Liver (tissue), 9 donors: Measurements from ENCODE around the gene CIAO3. TPM values are rescaled to one million over a fixed set of nuclear protein-coding genes. Genes with fewer than 3 reads are reported as not detected.

Experiments
- DNase-seq: peaks from one replicate; pipeline ENCODE4 v3.0.0-alpha.2; 2017; ENCODE audit warnings: low spot score
- H3K27ac ChIP-seq, 2 donors: one replicate each; pipeline ENCODE4 v1.7.0; 2013; ENCODE audit warnings: inconsistent platforms in 2 of 2, low read length in 2 of 2, control low read depth in 1 of 2, low read depth in 1 of 2, mild to moderate bottlenecking in 1 of 2
- H3K27me3 ChIP-seq, 4 donors: one replicate each; pipeline versions ENCODE4 v1.6.1 to v1.7.0; 2013; ENCODE audit warnings: low read length in 3 of 4, inconsistent platforms in 1 of 4, mild to moderate bottlenecking in 1 of 4, moderate library complexity in 1 of 4; ENCODE audit not compliant: control insufficient read depth in 4 of 4, insufficient read depth in 4 of 4
- H3K36me3 ChIP-seq, 4 donors: one replicate each; pipeline versions ENCODE4 v1.6.1 to v1.7.0; 2013; ENCODE audit warnings: low read length in 3 of 4, mild to moderate bottlenecking in 3 of 4, low read depth in 1 of 4, moderate library complexity in 1 of 4; ENCODE audit not compliant: control insufficient read depth in 4 of 4, insufficient read depth in 3 of 4
- H3K4me1 ChIP-seq, 4 donors: one replicate each; pipeline versions ENCODE4 v1.6.1 to v1.7.0; 2013; ENCODE audit warnings: low read length in 3 of 4, mild to moderate bottlenecking in 3 of 4, moderate library complexity in 1 of 4; ENCODE audit not compliant: control insufficient read depth in 4 of 4, insufficient read depth in 4 of 4
- H3K4me3 ChIP-seq, 3 donors: one replicate each; pipeline versions ENCODE4 v1.6.1 to v1.7.0; 2013; ENCODE audit warnings: low read length in 3 of 3, control low read depth in 1 of 3, low read depth in 1 of 3, mild to moderate bottlenecking in 1 of 3
- H3K9ac ChIP-seq, 2 donors: one replicate each; pipeline ENCODE4 v1.7.0; 2013; ENCODE audit warnings: low read length in 2 of 2, mild to moderate bottlenecking in 2 of 2, moderate library complexity in 2 of 2, control low read depth in 1 of 2, low read depth in 1 of 2
- H3K9me3 ChIP-seq, 4 donors: one replicate each; pipeline versions ENCODE4 v1.6.1 to v1.7.0; 2013; ENCODE audit warnings: low read length in 3 of 4; ENCODE audit not compliant: control insufficient read depth in 4 of 4
- ATF3 ChIP-seq: IDR thresholded peaks from 2 replicates; pipeline ENCODE4 v1.6.1; 2016; ENCODE audit warnings: antibody characterized with exemption
- EGR1 ChIP-seq, 2 donors: IDR thresholded peaks; 2 replicates each; pipeline ENCODE4 v1.6.1; 2016 to 2018; ENCODE audit warnings: antibody characterized with exemption in 2 of 2, low read depth in 2 of 2
- FOXA1 ChIP-seq: IDR thresholded peaks from 2 replicates; pipeline ENCODE4 v1.6.1; 2016; ENCODE audit warnings: antibody characterized with exemption
- GABPA ChIP-seq, 2 donors: IDR thresholded peaks in 1 of 2; conservative IDR thresholded peaks in 1 of 2; 2 replicates each; pipeline ENCODE4 v1.6.1; 2016; ENCODE audit warnings: antibody characterized with exemption in 2 of 2, mild to moderate bottlenecking in 1 of 2, moderate library complexity in 1 of 2
- HNF4A ChIP-seq, 2 donors: conservative IDR thresholded peaks; 2 replicates each; pipeline ENCODE4 v1.6.1; 2016; ENCODE audit warnings: antibody characterized with exemption in 2 of 2, mild to moderate bottlenecking in 2 of 2
- HNF4G ChIP-seq: IDR thresholded peaks from 2 replicates; pipeline ENCODE4 v1.6.1; 2016; ENCODE audit warnings: antibody characterized with exemption
- JUND ChIP-seq, 2 donors: IDR thresholded peaks; 2 replicates each; pipeline ENCODE4 v1.6.1; 2016; ENCODE audit warnings: antibody characterized with exemption in 2 of 2
- NR2F2 ChIP-seq: IDR thresholded peaks from 2 replicates; pipeline ENCODE4 v1.6.1; 2016; ENCODE audit warnings: antibody characterized with exemption
- RAD21 ChIP-seq, 2 donors: IDR thresholded peaks; 2 replicates each; pipeline ENCODE4 v1.6.1; 2016; ENCODE audit warnings: antibody characterized with exemption in 2 of 2, mild to moderate bottlenecking in 2 of 2
- RXRA ChIP-seq, 2 donors: IDR thresholded peaks; 2 replicates each; pipeline ENCODE4 v1.6.1; 2017 to 2018; ENCODE audit warnings: antibody characterized with exemption in 2 of 2, mild to moderate bottlenecking in 1 of 2
- TAF1 ChIP-seq: conservative IDR thresholded peaks from 2 replicates; pipeline ENCODE4 v1.6.1; 2016; ENCODE audit warnings: antibody characterized with exemption, mild to moderate bottlenecking
- YY1 ChIP-seq: IDR thresholded peaks from 2 replicates; pipeline ENCODE4 v1.6.1; 2016; ENCODE audit warnings: antibody characterized with exemption, mild to moderate bottlenecking
- ZBTB33 ChIP-seq: IDR thresholded peaks from 2 replicates; pipeline ENCODE4 v1.6.1; 2016; ENCODE audit warnings: antibody characterized with exemption
- WGBS: extraction: QIAGEN DNeasy Blood & Tissue Kit; methylation state at CpG from one replicate; pipeline ENCODE4 v1.1.7; 2013; 5-methylcytosine and 5-hydroxymethylcytosine counted together
- polyA plus RNA-seq, 2 donors: library from polyadenylated mRNA; stranded (reverse) in 1 of 2; unstranded in 1 of 2; fragments of 200-250 nt in 1 of 2; fragments of >200 nt in 1 of 2; fragmentation: Nextera tagmentation in 1 of 2; extraction: Ambion mirVana in 1 of 2; gene quantifications; one replicate each; pipeline versions ENCODE4 v1.2.1 to v1.2.3, GENCODE V29; 2013 to 2015
- total RNA-seq, 2 donors: library from RNA; depleted of rRNA; stranded (reverse); fragments of >200 nt; gene quantifications; one replicate each; pipeline ENCODE4 v1.2.3, GENCODE V29; 2014
- TF ChIP-seq, protein P1 (sequence below): fragments of 150-350 bp; IDR thresholded peaks from 2 replicates; pipeline ENCODE4 v1.5.1; 2017; ENCODE audit warnings: improper control_type of control experiment, low read depth, low read length; ENCODE audit not compliant: missing input control
- donor health status: healthy.
- donor health status: healthy.
- donor health status: healthy.
- donor health status: healthy.
- donor health status: healthy.

The CIAO3 gene
- total and polyA plus RNA-seq, 4 donors = 13.2 to 24.3 (median 16.5) TPM

DNA sequence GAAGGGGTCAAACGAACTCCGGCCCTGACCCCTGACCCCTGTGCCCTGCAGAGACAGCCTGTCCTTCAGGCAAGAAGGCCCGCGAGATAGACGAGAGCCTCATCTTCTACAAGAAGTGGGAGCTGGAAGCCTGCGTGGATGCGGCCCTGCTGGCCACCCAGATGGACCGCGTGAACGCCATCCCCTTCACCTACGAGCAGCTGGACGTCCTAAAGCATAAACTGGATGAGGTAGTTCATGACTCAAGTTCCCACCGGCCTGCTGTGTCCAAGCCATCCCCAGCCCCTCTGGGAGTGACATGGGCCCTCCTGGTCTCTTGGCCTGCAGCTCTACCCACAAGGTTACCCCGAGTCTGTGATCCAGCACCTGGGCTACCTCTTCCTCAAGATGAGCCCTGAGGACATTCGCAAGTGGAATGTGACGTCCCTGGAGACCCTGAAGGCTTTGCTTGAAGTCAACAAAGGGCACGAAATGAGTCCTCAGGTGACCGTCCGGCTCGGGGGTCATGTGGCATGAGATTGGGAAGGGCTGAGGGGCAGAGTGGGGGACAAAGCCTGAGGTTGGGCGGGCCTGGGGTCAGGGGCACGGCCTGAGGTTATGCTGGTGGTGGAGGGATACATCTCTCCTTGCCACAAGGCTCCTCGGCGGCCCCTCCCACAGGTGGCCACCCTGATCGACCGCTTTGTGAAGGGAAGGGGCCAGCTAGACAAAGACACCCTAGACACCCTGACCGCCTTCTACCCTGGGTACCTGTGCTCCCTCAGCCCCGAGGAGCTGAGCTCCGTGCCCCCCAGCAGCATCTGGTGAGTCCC, 25.4 kb upstream of the CIAO3 start (continued):
- TF ChIP-seq, protein P1, sequence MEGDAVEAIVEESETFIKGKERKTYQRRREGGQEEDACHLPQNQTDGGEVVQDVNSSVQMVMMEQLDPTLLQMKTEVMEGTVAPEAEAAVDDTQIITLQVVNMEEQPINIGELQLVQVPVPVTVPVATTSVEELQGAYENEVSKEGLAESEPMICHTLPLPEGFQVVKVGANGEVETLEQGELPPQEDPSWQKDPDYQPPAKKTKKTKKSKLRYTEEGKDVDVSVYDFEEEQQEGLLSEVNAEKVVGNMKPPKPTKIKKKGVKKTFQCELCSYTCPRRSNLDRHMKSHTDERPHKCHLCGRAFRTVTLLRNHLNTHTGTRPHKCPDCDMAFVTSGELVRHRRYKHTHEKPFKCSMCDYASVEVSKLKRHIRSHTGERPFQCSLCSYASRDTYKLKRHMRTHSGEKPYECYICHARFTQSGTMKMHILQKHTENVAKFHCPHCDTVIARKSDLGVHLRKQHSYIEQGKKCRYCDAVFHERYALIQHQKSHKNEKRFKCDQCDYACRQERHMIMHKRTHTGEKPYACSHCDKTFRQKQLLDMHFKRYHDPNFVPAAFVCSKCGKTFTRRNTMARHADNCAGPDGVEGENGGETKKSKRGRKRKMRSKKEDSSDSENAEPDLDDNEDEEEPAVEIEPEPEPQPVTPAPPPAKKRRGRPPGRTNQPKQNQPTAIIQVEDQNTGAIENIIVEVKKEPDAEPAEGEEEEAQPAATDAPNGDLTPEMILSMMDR = no peak
- TF ChIP-seq ZBTB33 (no peak), EGR1 (IDR thresholded peaks at IDR 0.05; ENCODE audit: low read depth in 2 of 2) (no peak), GABPA (IDR thresholded peaks at IDR 0.05 in 1 of 2, conservative IDR thresholded peaks at IDR 0.05 in 1 of 2) (no peak)

GRCh38 chr16:765488-765865, 24.7 kb upstream of the CIAO3 start:
- H3K27me3 ChIP-seq = peaks cover 0 to 3% (median 0%) of the 10 kb centered on the region in 4 donors
- TF ChIP-seq JUND (IDR thresholded peaks at IDR 0.05) = no peak
- no peak for TF ChIP-seq HNF4A (conservative IDR thresholded peaks at IDR 0.05)
- TF ChIP-seq HNF4G = no peak
- TF ChIP-seq ATF3 = no peak
- TF ChIP-seq EGR1 (IDR thresholded peaks at IDR 0.05; ENCODE audit: low read depth in 2 of 2) = no peak
- no peak for TF ChIP-seq TAF1
- TF ChIP-seq RAD21 (IDR thresholded peaks at IDR 0.05) = no peak
- no peak for TF ChIP-seq FOXA1
- TF ChIP-seq YY1 = no peak
- no peak for DNase-seq
- H3K9me3 ChIP-seq = no peaks in the 10 kb centered on the region
- no peaks in the 10 kb centered on the region for H3K36me3 ChIP-seq
- H3K4me3 ChIP-seq = no peak overlapping the region
- H3K4me1 ChIP-seq = peaks cover 0 to 1% (median 0%) of the 10 kb centered on the region in 4 donors
- H3K9ac ChIP-seq = no peak overlapping the region
- WGBS = 93% methylated on average over 29 of the region's 29 CpGs
- no peak overlapping the region for H3K27ac ChIP-seq

DNA sequence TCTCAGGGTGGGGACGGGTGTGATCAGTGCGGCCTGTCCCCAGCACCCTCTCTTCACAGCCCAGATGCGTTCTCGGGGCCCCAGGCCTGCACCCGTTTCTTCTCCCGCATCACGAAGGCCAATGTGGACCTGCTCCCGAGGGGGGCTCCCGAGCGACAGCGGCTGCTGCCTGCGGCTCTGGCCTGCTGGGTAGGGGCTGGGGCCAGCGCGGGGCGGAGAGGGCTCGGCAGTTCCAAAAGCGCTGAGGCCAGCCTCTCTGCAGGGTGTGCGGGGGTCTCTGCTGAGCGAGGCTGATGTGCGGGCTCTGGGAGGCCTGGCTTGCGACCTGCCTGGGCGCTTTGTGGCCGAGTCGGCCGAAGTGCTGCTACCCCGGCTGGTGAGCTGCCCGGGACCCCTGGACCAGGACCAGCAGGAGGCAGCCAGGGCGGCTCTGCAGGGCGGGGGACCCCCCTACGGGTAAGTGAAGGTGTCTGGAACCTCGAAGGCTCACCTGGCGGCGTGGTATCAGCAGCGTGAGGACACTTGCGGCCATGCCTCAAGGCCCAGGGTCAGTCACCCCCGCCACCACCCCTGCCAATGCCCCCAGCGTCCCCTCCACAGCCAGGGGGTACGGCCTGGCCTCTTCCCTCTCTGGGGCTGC, 24.2 kb upstream of the CIAO3 start:
- Histone ChIP-seq H3K4me1 (peaks cover 0 to 1% (median 0%) of the 10 kb centered on the region in 4 donors), H3K36me3 (no peaks in the 10 kb centered on the region), H3K4me3 (no peak overlapping the region), H3K27ac (no peak overlapping the region), H3K9ac (no peak overlapping the region), H3K27me3 (peaks cover 0 to 3% (median 0%) of the 10 kb centered on the region in 4 donors), H3K9me3 (no peaks in the 10 kb centered on the region)
- TF ChIP-seq HNF4G (no peak), NR2F2 (no peak), RXRA (IDR thresholded peaks at IDR 0.05) (no peak), FOXA1 (no peak)
- no peak for DNase-seq
- 87% methylated on average over 38 of the region's 38 CpGs for WGBS
